Fibroblast of lung (primary cell): ENCODE data around the gene GABRB2.

Experiments used
- EZH2 ChIP-seq: IDR thresholded peaks from 2 replicates; pipeline ENCODE4 v1.5.1; 2012; ENCODE audit warnings: low read length, control low read depth, mild to moderate bottlenecking; ENCODE audit errors: missing control alignments
- TF ChIP-seq, protein P1 (sequence below), 2 donors: IDR thresholded peaks in 1 of 2; conservative IDR thresholded peaks in 1 of 2; 1 replicate in 1 of 2; 2 replicates in 1 of 2; pipeline ENCODE4 v1.5.1; 2011 to 2012; ENCODE audit warnings: low read length in 2 of 2, control low read depth in 1 of 2, inconsistent platforms in 1 of 2, low read depth in 1 of 2, mild to moderate bottlenecking in 1 of 2

DNA sequence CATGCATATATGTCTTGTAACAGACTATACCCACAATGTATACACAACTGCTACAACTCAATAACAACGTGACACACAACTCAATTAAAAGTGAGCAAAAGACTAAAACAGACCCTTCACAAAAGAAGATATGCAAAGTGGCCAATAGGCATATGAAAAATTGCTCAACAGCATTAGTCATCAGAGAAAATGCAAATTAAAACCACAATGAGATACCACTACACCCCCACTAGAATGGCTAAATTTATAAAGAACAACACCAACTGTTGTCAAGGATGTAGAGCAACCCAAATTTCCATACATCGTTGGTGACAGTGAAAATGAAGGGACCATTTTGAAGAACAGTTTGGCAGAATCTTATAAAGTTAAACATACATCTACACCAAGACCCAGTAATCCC lies 38.9 kb downstream of the GABRB2 start:
- TF ChIP-seq, protein P1, sequence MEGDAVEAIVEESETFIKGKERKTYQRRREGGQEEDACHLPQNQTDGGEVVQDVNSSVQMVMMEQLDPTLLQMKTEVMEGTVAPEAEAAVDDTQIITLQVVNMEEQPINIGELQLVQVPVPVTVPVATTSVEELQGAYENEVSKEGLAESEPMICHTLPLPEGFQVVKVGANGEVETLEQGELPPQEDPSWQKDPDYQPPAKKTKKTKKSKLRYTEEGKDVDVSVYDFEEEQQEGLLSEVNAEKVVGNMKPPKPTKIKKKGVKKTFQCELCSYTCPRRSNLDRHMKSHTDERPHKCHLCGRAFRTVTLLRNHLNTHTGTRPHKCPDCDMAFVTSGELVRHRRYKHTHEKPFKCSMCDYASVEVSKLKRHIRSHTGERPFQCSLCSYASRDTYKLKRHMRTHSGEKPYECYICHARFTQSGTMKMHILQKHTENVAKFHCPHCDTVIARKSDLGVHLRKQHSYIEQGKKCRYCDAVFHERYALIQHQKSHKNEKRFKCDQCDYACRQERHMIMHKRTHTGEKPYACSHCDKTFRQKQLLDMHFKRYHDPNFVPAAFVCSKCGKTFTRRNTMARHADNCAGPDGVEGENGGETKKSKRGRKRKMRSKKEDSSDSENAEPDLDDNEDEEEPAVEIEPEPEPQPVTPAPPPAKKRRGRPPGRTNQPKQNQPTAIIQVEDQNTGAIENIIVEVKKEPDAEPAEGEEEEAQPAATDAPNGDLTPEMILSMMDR (conservative IDR thresholded peaks at IDR 0.05 in 1 of 2, IDR thresholded peaks at IDR 0.05 in 1 of 2; ENCODE audit: low read depth in 1 of 2, low read length in 2 of 2), result no peak
- no peak for TF ChIP-seq EZH2
